ENCODE results near the gene CAMKMT. TPM values are rescaled to one million over a fixed set of nuclear protein-coding genes. Genes with fewer than 3 reads are reported as not detected.

The CAMKMT gene
- total RNA-seq = 10 to 100 TPM; 10.7 to 11.6 TPM

DNA sequence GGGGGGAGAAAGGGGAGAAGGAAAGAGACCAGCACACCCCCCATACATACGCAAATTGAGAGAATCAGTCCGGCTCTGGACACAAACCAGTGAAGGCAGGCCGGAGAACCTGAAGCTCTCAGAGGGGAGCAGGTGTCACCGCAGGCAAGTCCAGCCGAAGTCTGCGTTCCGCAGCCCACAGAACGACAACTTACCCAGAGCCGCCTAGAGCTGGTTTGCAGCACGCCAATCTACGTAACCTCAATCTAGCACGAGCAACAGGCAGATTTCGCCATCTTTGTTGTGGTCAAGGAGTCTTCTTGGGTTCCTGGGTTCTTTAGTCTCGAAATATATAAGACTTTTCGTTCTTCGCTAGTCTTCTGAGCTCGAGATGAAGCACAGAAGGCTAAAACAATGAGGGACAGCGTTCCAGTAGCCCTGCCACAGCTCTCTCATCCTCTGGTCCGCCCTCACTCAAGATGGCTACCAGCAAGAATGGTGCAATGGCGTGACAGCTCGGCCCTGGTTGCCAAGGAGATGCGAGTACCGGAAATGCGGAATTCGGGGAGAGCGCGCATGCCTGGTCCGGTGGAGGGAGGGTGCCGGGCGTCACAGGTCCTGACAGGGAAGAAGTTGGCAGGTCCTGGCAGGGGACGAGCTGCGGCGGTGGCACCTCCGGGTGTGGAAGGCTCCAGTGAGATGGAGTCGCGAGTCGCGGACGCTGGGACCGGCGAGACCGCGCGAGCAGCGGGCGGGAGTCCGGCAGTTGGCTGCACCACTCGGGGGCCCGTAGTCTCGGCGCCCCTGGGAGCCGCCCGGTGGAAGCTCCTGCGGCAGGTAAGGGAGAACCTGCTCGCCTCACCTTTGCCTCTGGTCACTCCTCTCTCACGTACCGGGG is at the start of gene CAMKMT, which contains the start of gene PREPL:
TSS of gene CAMKMT (plus strand) at position 618 of the 877 bp plus-strand sequence.
TSS of gene PREPL (minus strand) at position 165 of the 877 bp plus-strand sequence. CDS start 15,152 bp downstream, outside the sequence.
- H3K36me3 ChIP-seq = no peaks in the 10 kb centered on the region
- peak within 1 kb of the TSS; percentile 90 for H3K27ac ChIP-seq
- peaks cover 9% of the 10 kb centered on the region for H3K4me1 ChIP-seq
- no peaks in the 10 kb centered on the region for H3K9me3 ChIP-seq
- peak within 1 kb of the TSS; percentile 59 for H3K4me3 ChIP-seq
- H3K27me3 ChIP-seq = no peaks in the 10 kb centered on the region
- DNase-seq = peak; percentile 99
- TF ChIP-seq, protein P1, sequence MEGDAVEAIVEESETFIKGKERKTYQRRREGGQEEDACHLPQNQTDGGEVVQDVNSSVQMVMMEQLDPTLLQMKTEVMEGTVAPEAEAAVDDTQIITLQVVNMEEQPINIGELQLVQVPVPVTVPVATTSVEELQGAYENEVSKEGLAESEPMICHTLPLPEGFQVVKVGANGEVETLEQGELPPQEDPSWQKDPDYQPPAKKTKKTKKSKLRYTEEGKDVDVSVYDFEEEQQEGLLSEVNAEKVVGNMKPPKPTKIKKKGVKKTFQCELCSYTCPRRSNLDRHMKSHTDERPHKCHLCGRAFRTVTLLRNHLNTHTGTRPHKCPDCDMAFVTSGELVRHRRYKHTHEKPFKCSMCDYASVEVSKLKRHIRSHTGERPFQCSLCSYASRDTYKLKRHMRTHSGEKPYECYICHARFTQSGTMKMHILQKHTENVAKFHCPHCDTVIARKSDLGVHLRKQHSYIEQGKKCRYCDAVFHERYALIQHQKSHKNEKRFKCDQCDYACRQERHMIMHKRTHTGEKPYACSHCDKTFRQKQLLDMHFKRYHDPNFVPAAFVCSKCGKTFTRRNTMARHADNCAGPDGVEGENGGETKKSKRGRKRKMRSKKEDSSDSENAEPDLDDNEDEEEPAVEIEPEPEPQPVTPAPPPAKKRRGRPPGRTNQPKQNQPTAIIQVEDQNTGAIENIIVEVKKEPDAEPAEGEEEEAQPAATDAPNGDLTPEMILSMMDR (IDR thresholded peaks at IDR 0.05) = no peak
- peak within 1 kb of the TSS; percentile 87 to 90 for H3K9ac ChIP-seq (ENCODE audit: low read depth in 2 of 2, low read length in 2 of 2)
- intact Hi-C loops (cut with DNase I) = no loop called here

DNA sequence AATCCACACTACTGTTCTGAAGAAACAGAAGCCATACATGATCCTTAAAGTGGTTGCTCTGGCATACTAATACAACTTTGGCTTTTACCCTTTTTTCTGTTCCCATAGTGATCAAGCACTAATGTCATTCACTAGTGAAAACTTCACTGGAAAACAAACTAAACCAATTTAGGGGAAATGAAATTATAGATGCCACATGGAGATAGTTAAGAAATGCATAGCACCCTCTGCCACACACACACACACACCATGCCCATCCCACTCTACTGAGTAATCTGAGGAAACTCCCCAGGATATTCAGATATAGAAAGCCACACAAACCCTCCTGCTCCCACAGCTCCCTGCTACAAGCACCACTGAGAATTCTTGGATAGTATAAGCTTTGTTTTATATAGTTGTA is 47.4 kb upstream of the CAMKMT start:
- no peak for DNase-seq
- Histone ChIP-seq H3K9ac (ENCODE audit: low read depth in 2 of 2, low read length in 2 of 2) (no peak overlapping the region), H3K36me3 (no peaks in the 10 kb centered on the region), H3K27me3 (no peaks in the 10 kb centered on the region), H3K27ac (no peak overlapping the region), H3K4me3 (no peak overlapping the region), H3K9me3 (peaks cover 6% of the 10 kb centered on the region), H3K4me1 (no peaks in the 10 kb centered on the region)
- intact Hi-C loops (cut with DNase I) = no loop called here
- TF ChIP-seq, protein P1 (IDR thresholded peaks at IDR 0.05) = no peak

DNA sequence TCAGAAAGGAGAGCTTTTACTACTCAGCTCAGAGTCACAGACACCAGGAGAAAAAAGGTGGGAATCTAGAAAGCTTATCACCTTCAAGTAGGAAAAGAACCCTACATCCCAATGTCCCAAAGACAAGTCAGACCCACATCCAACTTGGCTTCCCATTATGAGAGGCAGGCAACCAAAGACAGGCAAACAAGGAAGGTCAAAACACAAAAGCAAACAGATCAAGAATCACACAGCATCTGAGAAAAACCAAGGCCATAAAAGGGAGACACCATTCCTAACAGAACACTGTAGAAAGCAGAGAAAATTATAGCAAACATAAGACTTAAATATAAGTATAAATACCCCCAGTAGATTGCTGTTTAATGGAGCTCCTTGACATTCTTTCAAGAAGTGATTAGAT is 45.8 kb upstream of the CAMKMT start:
- TF ChIP-seq, protein P1 (IDR thresholded peaks at IDR 0.05) = no peak
- intact Hi-C loops (cut with DNase I) = no loop called here
- H3K36me3 ChIP-seq = no peaks in the 10 kb centered on the region

DNA sequence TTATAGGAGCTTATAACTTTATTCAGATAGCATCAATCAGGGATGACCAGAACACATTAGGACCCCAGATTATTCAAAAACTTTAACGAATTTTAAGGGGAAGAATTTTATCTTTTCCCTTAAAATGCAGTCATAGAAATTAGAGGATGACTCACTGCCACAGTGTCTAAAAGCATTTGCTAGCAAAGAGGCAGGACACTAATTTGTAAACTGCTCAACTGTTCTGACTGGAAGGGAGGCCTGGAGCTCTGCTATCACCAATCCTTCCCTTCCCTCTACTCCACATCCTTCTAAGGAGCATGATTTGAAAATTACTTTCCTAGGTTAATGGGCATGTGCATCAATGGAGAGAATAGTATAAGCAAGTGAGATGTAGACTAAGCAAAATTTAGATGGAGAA is 40.9 kb upstream of the CAMKMT start:
- Histone ChIP-seq H3K27ac (no peak overlapping the region), H3K9ac (ENCODE audit: low read depth in 2 of 2, low read length in 2 of 2) (no peak overlapping the region), H3K36me3 (peaks cover 7% of the 10 kb centered on the region), H3K4me1 (no peaks in the 10 kb centered on the region), H3K27me3 (no peaks in the 10 kb centered on the region), H3K9me3 (no peaks in the 10 kb centered on the region), H3K4me3 (no peak overlapping the region)
- TF ChIP-seq, protein P1 (IDR thresholded peaks at IDR 0.05) = no peak
- no peak for DNase-seq
- intact Hi-C loops (cut with DNase I) = no loop called here

More for the DNA sequence above, 45.8 kb upstream of the CAMKMT start:
- Histone ChIP-seq H3K4me1 (no peaks in the 10 kb centered on the region), H3K27me3 (no peaks in the 10 kb centered on the region), H3K9ac (ENCODE audit: low read depth in 2 of 2, low read length in 2 of 2) (no peak overlapping the region), H3K27ac (no peak overlapping the region), H3K4me3 (no peak overlapping the region), H3K9me3 (no peaks in the 10 kb centered on the region)
- no peak for DNase-seq

- H3K4me1 ChIP-seq = no peaks in the 10 kb centered on the region
- no peak overlapping the region for H3K27ac ChIP-seq
- no peaks in the 10 kb centered on the region for H3K9me3 ChIP-seq
- intact Hi-C loops (cut with DNase I) = no loop called here
- no peak overlapping the region for H3K4me3 ChIP-seq
- DNase-seq = no peak
- H3K9ac ChIP-seq (ENCODE audit: low read depth in 2 of 2, low read length in 2 of 2) = no peak overlapping the region
- TF ChIP-seq, protein P1 (IDR thresholded peaks at IDR 0.05) = no peak
- no peaks in the 10 kb centered on the region for H3K27me3 ChIP-seq
- H3K36me3 ChIP-seq = peaks cover 9% of the 10 kb centered on the region
These were observed 40.4 kb upstream of the CAMKMT start for GRCh38 chr2:44321360-44321759.

Data from colonic mucosa (tissue), 4 donors.